ENCODE measurements around the gene CCDC102A. TPM values are rescaled to one million over a fixed set of nuclear protein-coding genes. Genes with fewer than 3 reads are reported as not detected.

CCDC102A gene
- total and polyA plus RNA-seq, 10 of the 15 experiments (the other 5 are each of a cell fraction or from before 2014, with no cell fraction given) = 0.03 to 5.9 (median 2.4) TPM

DNA sequence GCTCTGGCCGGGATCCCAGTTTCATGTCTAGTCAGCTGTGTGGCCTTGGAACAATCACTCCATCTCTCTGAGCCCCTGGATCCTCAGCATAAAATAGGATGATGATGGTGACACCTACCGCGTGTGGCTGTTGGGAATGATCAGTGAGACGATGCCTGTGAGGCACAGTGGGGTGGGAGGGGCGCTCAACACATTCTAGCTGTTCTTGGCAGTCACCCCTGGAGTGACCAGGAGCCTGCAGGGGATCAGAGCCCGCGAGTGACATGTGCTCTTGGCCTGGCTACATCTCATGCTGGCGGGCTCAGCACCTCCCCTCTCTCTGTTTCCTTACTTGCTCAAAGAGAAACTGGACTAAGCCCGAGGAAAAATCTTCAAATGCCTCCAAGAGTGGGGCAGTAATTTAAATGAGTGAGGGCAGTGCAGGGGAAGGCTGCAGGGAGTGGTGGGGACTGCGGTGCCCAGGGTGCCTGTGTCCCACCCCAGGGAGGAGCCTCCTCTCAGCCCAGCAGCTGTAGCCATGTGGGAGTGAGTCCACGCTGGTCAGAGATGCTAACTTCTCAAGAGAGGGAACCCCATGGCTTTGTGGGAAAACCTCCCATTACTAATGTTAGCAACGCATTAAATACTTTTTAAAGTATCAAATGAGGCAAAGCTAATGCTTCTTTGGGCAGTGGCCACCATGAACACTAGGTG, 27.0 kb downstream of the CCDC102A start (continued):
- TF ChIP-seq DPF2 (IDR thresholded peaks at IDR 0.05) (no peak), SMARCA5 (IDR thresholded peaks at IDR 0.05) (no peak), RAD21 (IDR thresholded peaks at IDR 0.05; ENCODE audit: insufficient read depth, low read depth, low read length) (no peak), JUNB (IDR thresholded peaks at IDR 0.05) (no peak)

DNA sequence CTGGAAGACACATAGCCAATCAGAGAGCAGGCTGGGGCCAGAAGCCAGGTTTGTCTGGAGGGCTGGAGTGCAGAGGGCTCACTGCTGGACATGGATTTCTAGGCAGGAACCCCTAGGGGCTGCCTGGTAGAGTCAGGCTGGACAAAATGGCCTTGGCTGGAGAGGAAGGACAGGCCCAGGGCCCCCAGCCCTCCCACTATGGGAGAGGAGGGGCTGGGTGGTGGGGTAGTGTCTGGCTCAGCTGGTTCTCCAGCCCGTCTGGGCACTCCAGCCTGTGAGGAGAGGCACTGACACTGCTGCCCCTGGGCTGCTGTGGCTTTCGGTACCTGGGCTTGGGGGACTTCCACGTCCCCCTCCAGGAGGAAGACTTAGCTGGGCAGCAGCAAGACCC, 28.3 kb downstream of the CCDC102A start:
- ChIA-PET SMC1A (ENCODE audit: uncharacterized antibody, unreplicated experiment) (interaction anchor here (1.0 kb wide), 1 partner anchor 83 kb away, joined by 3 read pairs; no protein-coding TSS in a partner anchor), RAD21 (ENCODE audit: unreplicated experiment) (interaction anchor here (1.2 kb wide), 1 partner anchor 287 kb away, joined by 3 read pairs; no protein-coding TSS in a partner anchor), POLR2A (no interaction called here), CTCF (interaction anchor here (0.9 to 2.7 kb wide), 5 partner anchors 9 to 91 kb away, joined by 3 to 9 read pairs (median 4); partner anchors contain the start of gene POLR2C)
- Histone ChIP-seq H3K4me2 (ENCODE audit: control insufficient read depth, insufficient read depth) (no peak overlapping the region), H3K4me1 (ENCODE audit: control insufficient read depth, insufficient read depth, low read length) (no peaks in the 10 kb centered on the region), H4K20me1 (ENCODE audit: control insufficient read depth, insufficient read depth) (no peaks in the 10 kb centered on the region), H3K79me2 (ENCODE audit: control insufficient read depth, insufficient read depth, low read length) (no peaks in the 10 kb centered on the region), H3K27ac (ENCODE audit: control insufficient read depth, insufficient read depth) (no peak overlapping the region), H3K27me3 (replicated peaks in 1 of 2; ENCODE audit: control insufficient read depth in 2 of 2, insufficient read depth in 2 of 2, low read length in 1 of 2) (no peaks in the 10 kb centered on the region; a peak in 2 of 4 replicates), H2AFZ (ENCODE audit: control insufficient read depth, low read depth, low read length) (no peak overlapping the region), H3K36me3 (ENCODE audit: control insufficient read depth in 2 of 2, insufficient read depth in 2 of 2, low read length in 1 of 2) (peaks cover 0 to 3% of the 10 kb centered on the region in 2 experiments; a peak in 2 of 4 replicates), H3K9ac (ENCODE audit: control insufficient read depth, insufficient read depth, low read length) (no peak overlapping the region), H3K4me3 (no peak overlapping the region), H3K9me3 (replicated peaks; ENCODE audit: control insufficient read depth, insufficient read depth, low read length) (no peaks in the 10 kb centered on the region)
- BruUV-seq (replicated peaks) = no TSS peak
- intact Hi-C loops (cut with micrococcal nuclease; ENCODE audit: unreplicated experiment) = loop anchor here (2.0 kb wide), 1 partner anchor 13 kb away; no protein-coding TSS in a partner anchor
- 23% methylated on average over 3 of the region's 3 CpGs for WGBS (ENCODE audit: insufficient coverage, insufficient replicate concordance, low lambda C conversion rate, missing lambda C conversion rate)
- peak; percentile 11; the same call in 2 of the 3 replicates for ATAC-seq
- in situ Hi-C loops (cut with MboI) = no loop called here
- no peak for FAIRE-seq
- DNase-seq (ENCODE audit: low read depth, low spot score) = no peak
- TF ChIP-seq FOXM1 (IDR thresholded peaks at IDR 0.05; ENCODE audit: low read depth, low read length) = no peak
- TF ChIP-seq, protein P1, sequence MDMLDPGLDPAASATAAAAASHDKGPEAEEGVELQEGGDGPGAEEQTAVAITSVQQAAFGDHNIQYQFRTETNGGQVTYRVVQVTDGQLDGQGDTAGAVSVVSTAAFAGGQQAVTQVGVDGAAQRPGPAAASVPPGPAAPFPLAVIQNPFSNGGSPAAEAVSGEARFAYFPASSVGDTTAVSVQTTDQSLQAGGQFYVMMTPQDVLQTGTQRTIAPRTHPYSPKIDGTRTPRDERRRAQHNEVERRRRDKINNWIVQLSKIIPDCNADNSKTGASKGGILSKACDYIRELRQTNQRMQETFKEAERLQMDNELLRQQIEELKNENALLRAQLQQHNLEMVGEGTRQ (IDR thresholded peaks at IDR 0.05; ENCODE audit: borderline replicate concordance, low read depth, low read length) = no peak
- no peak for TF ChIP-seq ATF7 (IDR thresholded peaks at IDR 0.05; ENCODE audit: low read depth)
- no peak for TF ChIP-seq CHD4 (IDR thresholded peaks at IDR 0.05)
- TF ChIP-seq ASH2L (IDR thresholded peaks at IDR 0.05; ENCODE audit: borderline replicate concordance, low read depth) = no peak
- TF ChIP-seq RBBP5 (conservative IDR thresholded peaks at IDR 0.05) = no peak
- no peak for TF ChIP-seq BCLAF1 (IDR thresholded peaks at IDR 0.05)
- no peak for TF ChIP-seq HDGF (IDR thresholded peaks at IDR 0.05)
- TF ChIP-seq ZBED1 (IDR thresholded peaks at IDR 0.05; ENCODE audit: borderline replicate concordance) = no peak
- no peak for TF ChIP-seq IRF4 (IDR thresholded peaks at IDR 0.05; ENCODE audit: low read depth, low read length)
- no peak for TF ChIP-seq RB1 (IDR thresholded peaks at IDR 0.05; ENCODE audit: borderline replicate concordance)
- TF ChIP-seq BCL11A (IDR thresholded peaks at IDR 0.05; ENCODE audit: low read depth, low read length) = no peak
- TF ChIP-seq SPI1 (IDR thresholded peaks at IDR 0.05; ENCODE audit: borderline replicate concordance, insufficient read depth, low read depth, low read length) = no peak
- no peak for TF ChIP-seq TCF12 (IDR thresholded peaks at IDR 0.05; ENCODE audit: low read depth, low read length)
- TF ChIP-seq SMC3 (IDR thresholded peaks at IDR 0.05; ENCODE audit: borderline replicate concordance, low read length) = no peak
- no peak for TF ChIP-seq NFXL1 (IDR thresholded peaks at IDR 0.05; ENCODE audit: borderline replicate concordance)
- no peak for TF ChIP-seq SREBF2 (IDR thresholded peaks at IDR 0.05; ENCODE audit: low read length)
- no peak for TF ChIP-seq JUND (IDR thresholded peaks at IDR 0.05; ENCODE audit: low read depth, low read length)
- TF ChIP-seq PAX5 (IDR thresholded peaks at IDR 0.05; ENCODE audit: borderline replicate concordance, low read depth, low read length) = no peak

Measured in GM12878 (cell line).